GM12801 (cell line): ENCODE data around the gene LAPTM4A.

Experiments used
- TF ChIP-seq, protein P1 (sequence below): IDR thresholded peaks from one replicate; pipeline ENCODE4 v1.5.1; 2011; ENCODE audit warnings: control low read depth; ENCODE audit not compliant: insufficient read length; ENCODE audit errors: extremely low read depth

LAPTM4A gene

DNA sequence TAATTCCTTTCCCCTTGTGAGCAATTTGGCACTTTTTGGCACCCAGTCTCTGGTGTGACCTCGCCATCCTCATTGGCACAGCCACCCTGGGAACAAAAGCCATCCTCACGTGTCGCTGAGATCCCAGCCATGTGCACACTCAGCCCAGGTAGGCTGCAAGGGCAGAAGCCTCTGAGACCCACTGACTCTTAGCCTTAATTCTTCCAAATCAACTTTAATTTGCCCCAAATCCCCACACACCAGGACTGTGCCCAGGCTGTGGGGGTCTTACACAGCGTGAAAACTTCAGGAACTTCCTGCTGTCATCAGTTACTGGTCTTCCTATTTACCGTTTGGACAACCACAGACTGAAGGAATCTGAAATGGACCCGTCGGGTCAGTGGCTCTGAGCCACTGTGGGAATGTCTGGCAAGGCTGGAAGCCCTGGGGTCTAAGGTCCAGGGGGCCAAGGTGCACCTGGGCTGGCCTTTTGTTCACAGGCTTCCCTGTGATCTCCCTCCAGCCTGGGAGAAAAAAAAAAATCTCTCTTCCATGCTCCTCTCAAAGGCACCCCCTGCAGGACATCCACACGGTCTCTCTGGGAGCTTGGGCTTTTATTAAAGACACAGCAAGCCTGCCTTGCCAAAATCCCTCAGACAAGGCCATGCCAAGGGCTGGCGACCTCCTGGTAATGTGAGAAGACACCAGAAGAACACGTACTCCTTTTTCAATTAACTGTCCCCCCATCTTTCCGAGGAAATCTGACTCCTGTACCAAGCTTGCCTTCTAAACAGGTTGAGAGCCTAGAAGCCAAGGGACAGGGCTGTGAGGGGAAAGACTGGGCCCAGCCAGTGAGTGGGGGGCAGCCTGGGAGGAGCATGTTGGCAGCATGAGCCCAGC, 42.1 kb upstream of the LAPTM4A start:
- TF ChIP-seq, protein P1, sequence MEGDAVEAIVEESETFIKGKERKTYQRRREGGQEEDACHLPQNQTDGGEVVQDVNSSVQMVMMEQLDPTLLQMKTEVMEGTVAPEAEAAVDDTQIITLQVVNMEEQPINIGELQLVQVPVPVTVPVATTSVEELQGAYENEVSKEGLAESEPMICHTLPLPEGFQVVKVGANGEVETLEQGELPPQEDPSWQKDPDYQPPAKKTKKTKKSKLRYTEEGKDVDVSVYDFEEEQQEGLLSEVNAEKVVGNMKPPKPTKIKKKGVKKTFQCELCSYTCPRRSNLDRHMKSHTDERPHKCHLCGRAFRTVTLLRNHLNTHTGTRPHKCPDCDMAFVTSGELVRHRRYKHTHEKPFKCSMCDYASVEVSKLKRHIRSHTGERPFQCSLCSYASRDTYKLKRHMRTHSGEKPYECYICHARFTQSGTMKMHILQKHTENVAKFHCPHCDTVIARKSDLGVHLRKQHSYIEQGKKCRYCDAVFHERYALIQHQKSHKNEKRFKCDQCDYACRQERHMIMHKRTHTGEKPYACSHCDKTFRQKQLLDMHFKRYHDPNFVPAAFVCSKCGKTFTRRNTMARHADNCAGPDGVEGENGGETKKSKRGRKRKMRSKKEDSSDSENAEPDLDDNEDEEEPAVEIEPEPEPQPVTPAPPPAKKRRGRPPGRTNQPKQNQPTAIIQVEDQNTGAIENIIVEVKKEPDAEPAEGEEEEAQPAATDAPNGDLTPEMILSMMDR = no peak

DNA sequence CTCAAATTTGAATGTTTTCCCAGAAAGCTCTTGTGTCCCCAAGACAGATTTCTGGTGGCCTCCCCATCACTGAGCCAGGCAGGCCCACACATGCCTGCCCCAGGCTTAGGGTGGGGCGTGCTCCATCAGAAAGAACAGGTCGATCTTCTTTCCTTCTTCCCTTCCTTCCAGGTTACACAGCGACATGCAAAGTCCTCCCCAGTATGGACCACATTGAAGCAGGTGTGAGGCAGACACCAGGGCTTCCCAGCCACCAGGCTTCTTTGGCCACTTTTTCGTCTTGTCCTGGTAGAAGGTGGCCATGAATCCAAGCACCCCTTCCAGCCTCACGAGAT, 41.4 kb upstream of the LAPTM4A start:
- TF ChIP-seq, protein P1 = no peak

DNA sequence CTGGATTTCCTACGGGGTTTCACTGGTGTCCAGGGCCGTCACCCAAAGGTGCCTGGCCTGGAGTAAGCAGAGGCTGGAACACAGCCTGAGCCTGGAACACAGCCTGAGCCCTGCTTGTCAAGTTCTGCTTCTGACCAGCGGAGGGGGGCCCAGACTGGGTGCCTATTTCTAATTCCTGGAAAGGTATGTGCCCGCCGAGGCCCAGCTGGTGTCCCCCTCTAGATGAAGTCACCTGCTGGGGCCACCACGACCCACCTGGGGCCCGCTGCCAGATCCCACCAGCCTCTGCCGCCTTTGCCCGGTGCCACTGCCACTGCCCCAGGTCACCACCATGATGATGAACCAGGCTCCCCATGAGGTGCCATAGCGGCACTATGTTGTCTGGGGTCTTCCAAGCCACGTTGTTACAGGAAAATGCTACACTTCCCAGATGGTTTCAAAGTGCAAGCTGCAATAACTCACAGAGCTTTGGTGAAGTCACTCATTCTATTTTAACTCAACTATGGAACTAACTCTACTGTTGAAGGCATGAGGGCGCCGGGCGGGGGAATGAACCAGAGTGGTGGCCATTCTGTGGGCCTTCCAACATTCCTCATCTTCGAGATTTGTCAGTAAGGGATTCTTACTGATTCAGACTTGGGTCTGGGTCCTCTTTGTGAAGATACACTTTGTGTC, 40.9 kb upstream of the LAPTM4A start:
- TF ChIP-seq, protein P1 = no peak

DNA sequence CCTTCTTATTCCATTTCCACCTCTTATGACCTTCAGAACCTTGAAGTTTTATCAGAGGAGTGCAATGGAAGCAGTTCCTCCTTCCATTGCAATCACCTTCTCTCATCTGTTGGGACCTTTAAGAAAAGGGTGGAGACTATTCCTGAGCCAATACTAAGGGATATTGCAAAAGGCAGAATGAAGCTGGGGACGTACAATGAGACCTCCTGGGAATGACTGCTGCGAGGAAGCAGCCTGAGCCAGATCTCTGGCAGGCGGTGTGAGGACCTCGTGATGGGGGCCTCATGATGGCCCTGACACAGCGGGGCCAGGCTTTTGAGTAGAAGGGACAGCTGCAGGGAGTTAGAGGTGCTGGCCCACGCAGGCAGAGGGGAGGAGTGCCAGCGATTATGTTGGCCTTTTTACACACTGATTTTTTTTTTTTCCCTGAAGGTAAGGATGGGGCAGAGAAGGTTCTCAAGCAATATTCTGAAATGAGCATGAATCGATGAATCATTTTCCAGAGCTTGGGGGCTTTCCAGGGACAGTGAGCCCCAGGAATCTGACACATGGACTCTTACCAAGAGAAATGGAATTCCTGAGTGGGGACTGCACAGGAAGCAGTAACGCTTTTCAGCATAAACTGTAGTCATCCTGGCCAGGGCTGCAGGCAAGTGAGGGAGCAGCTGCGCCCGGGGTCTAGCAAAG, 40.0 kb upstream of the LAPTM4A start:
- TF ChIP-seq, protein P1 = no peak

DNA sequence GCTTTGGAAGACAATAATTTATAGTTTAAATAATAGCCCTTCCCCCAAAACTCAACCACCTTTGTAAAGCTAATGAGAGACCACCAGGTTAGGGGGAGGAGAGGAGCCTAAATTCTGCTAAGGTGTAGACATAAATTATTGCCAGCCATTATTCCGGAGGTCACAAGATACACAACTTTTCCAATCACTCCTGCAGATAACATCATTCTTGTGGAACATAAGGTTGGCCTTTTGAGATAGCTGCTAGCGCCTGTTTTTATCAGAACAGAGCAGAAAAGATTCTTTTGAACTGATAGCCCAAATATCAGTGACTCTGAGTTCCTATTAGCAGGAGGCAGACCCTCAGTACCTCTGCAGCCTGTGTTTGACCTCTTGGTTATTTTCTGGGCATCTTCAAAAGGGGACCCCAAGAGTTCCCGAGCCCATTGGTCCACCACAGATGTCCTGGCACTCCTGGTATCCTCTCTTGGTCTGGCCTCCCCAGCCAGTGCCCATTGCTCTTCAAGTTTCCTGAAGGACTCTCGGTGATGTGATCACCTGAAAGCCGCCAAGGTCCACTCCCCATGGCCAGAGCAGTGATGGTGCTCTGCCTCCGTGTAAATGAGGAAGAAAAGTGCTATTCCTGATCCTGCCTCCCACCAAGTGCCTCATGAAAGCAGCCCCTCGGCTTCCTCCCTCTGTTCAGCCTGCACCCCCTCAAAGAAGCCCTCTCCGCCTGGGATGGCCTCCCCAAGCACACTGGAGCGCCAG, 38.5 kb upstream of the LAPTM4A start:
- TF ChIP-seq, protein P1 = no peak

DNA sequence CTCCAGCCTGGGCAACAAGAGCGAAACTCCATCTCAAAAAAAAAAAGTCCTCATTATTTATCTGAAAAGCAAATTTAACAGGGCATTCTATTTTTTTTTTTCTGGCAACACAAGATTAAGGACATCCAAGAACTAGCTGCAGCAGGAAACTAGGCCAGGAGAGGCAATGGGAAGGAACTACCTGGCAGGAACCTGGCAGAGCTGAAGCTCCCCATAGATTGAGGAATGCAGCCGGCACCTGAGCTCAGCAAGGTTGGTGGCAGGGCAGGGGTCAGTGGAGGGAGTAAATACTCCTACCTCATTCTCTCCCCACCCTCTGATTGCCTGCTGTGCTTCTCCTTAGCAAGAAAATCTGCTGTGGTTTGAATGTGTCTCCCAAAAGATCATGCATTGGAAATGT, 30.4 kb upstream of the LAPTM4A start:
- TF ChIP-seq, protein P1 = no peak

DNA sequence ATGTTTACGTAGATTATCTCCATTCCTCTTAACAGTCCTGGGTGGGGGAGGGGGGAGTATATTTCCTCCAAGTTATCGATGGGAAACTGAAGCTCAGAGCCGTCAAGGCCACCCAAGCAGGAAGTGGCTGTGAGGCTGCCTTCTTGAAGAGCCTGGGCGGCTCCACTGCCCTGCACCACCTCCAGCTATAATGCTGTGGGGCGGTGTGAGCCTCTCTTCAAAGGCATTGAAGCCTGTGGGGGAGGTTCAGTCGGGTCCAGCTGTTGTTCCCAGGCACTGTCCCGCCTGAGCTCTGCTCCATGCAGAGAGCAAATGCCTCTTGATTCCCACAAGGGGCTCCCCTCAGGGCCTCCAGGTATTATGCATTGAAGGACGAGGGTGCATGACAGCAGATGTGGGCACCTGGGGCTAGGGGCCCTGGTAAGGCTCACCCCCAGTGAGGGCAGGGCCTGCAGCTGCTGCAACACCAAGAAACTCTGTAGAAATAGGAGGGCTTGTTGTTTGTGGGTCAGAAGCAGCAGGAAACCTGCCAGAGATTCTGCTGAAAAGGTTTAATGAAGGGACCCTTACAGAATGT, 29.5 kb upstream of the LAPTM4A start:
- TF ChIP-seq, protein P1 = no peak
